ENCODE data around the gene FAM117B. TPM values are rescaled to one million over a fixed set of nuclear protein-coding genes. Genes with fewer than 3 reads are reported as not detected.

The FAM117B gene
- total and polyA plus RNA-seq, 2 of the 8 experiments (the other 6 are each of a cell fraction or from before 2014, with no cell fraction given), result 3.9 to 22.6 TPM

- H3K4me3 ChIP-seq (ENCODE audit: extremely low read depth in 1 of 4, insufficient read depth in 2 of 4, low read depth in 3 of 4, low read length in 4 of 4), result no peak overlapping the region
- WGBS, 2 experiments (ENCODE audit: extremely low coverage in 1 of 2, insufficient coverage in 1 of 2, insufficient read length in 1 of 2, insufficient replicate concordance in 2 of 2, low coverage in 1 of 2, low lambda C conversion rate in 2 of 2, missing lambda C conversion rate in 1 of 2), result 35% methylated on average over 2 of the region's 2 CpGs; no CpG with 5 or more reads in 1 of the 2 experiments
- H3K4me2 ChIP-seq (ENCODE audit: insufficient read depth in 1 of 2, low read depth in 2 of 2, low read length in 2 of 2), result no peak overlapping the region
- H3K9me3 ChIP-seq (ENCODE audit: insufficient read depth in 2 of 2, low read depth in 1 of 2, low read length in 1 of 2), result peaks cover 0 to 7% of the 10 kb centered on the region in 2 experiments; a peak in 1 of 4 replicates
- H3K36me3 ChIP-seq (ENCODE audit: control insufficient read depth in 2 of 4, insufficient read depth in 4 of 4, low read length in 3 of 4), result no peaks in the 10 kb centered on the region
- H4K91ac ChIP-seq (replicated peaks; ENCODE audit: insufficient read length, low read length), result no peak overlapping the region
- no peak overlapping the region for H2BK20ac ChIP-seq (ENCODE audit: low read length)
- no peaks in the 10 kb centered on the region; the same call in 1 of the 2 replicates for H3K79me1 ChIP-seq (ENCODE audit: low read depth, low read length)
- no peak overlapping the region for H3K14ac ChIP-seq (ENCODE audit: insufficient read length)
- no peak overlapping the region for H2AFZ ChIP-seq (ENCODE audit: low read length)
- no peaks in the 10 kb centered on the region for H3K27me3 ChIP-seq (replicated peaks in 1 of 4; ENCODE audit: control insufficient read depth in 3 of 4, extremely low read depth in 1 of 4, insufficient read depth in 3 of 4, low read length in 3 of 4)
- no peak overlapping the region for H2BK15ac ChIP-seq (ENCODE audit: low read length)
- no peak overlapping the region for H3K18ac ChIP-seq (ENCODE audit: extremely low read depth, low read length)
- no peak overlapping the region for H3K56ac ChIP-seq (replicated peaks; ENCODE audit: insufficient read length, low read depth, low read length)
- FAIRE-seq (no peak), DNase-seq (ENCODE audit: low read depth in 1 of 2, low spot score in 2 of 2) (no peak)
- H2BK120ac ChIP-seq (replicated peaks; ENCODE audit: low read depth, low read length), result no peak overlapping the region
- H3K4ac ChIP-seq (replicated peaks; ENCODE audit: insufficient read length, low read depth, low read length), result no peak overlapping the region
- no peak overlapping the region for H2BK5ac ChIP-seq (ENCODE audit: low read depth, low read length)
- ChIA-PET CTCF (ENCODE audit: partially characterized antibody) (interaction anchor here (1.1 kb wide), 1 partner anchor 10 kb away, joined by 3 read pairs; no protein-coding TSS in a partner anchor), POLR2A (ENCODE audit: partially characterized antibody) (no interaction called here)
- no peaks in the 10 kb centered on the region for H4K20me1 ChIP-seq (replicated peaks in 1 of 2; ENCODE audit: control insufficient read depth in 1 of 2, insufficient read depth in 2 of 2, low read length in 2 of 2)
- no peak overlapping the region for H3K9ac ChIP-seq (replicated peaks in 1 of 4; ENCODE audit: extremely low read depth in 1 of 4, low read depth in 3 of 4, low read length in 3 of 4)
- H3K4me1 ChIP-seq (replicated peaks in 1 of 4; ENCODE audit: control insufficient read depth in 3 of 4, insufficient read depth in 4 of 4, low read length in 3 of 4), result no peaks in the 10 kb centered on the region
- no peak overlapping the region for H2AK5ac ChIP-seq (ENCODE audit: low read depth, low read length)
- no peak overlapping the region for H4K5ac ChIP-seq (ENCODE audit: insufficient read length, low read depth, low read length)
- no peaks in the 10 kb centered on the region for H3K23me2 ChIP-seq (ENCODE audit: low read depth, low read length)
- no peak overlapping the region for H2BK12ac ChIP-seq (ENCODE audit: low read depth, low read length)
- H3K79me2 ChIP-seq (ENCODE audit: control insufficient read depth in 1 of 2, insufficient read depth in 2 of 2, low read length in 2 of 2), result peaks cover 5 to 28% of the 10 kb centered on the region in 2 experiments
- H3K27ac ChIP-seq (ENCODE audit: low read depth, low read length), result no peak overlapping the region
- H3K23ac ChIP-seq (ENCODE audit: insufficient read length), result no peak overlapping the region
- no peak overlapping the region for H4K8ac ChIP-seq (ENCODE audit: extremely low read depth, insufficient read depth, low read length)
- TF ChIP-seq BCL11A (IDR thresholded peaks at IDR 0.05; ENCODE audit: low read depth in 2 of 2, low read length in 2 of 2) (no peak), RNF2 (IDR thresholded peaks at IDR 0.05; ENCODE audit: borderline replicate concordance, low read depth, low read length, missing control alignments, poor library complexity, severe bottlenecking) (no peak), CBX8 (IDR thresholded peaks at IDR 0.05; ENCODE audit: borderline replicate concordance, low read depth, low read length) (no peak), BRCA1 (IDR thresholded peaks at IDR 0.05; ENCODE audit: low read depth, low read length) (no peak), NRF1 (IDR thresholded peaks at IDR 0.05; ENCODE audit: low read depth, low read length) (no peak), CHD2 (IDR thresholded peaks at IDR 0.05; ENCODE audit: low read length) (no peak), KDM5A (IDR thresholded peaks at IDR 0.05; ENCODE audit: low read length) (no peak), SP2 (IDR thresholded peaks at IDR 0.05; ENCODE audit: low read length) (no peak), RXRA (IDR thresholded peaks at IDR 0.05; ENCODE audit: insufficient read depth, low read depth, low read length) (no peak), CEBPB (IDR thresholded peaks at IDR 0.05; ENCODE audit: low read depth, low read length) (no peak), CHD1 (IDR thresholded peaks at IDR 0.05; ENCODE audit: low read depth, low read length) (no peak), SIX5 (IDR thresholded peaks at IDR 0.05; ENCODE audit: low read depth, low read length) (no peak), YY1 (IDR thresholded peaks at IDR 0.05; ENCODE audit: low read depth, low read length) (no peak), E2F6 (IDR thresholded peaks at IDR 0.05) (no peak), SP4 (IDR thresholded peaks at IDR 0.05; ENCODE audit: low read length) (no peak)
Measured at GRCh38 chr2:202720226-202720625, 85.5 kb downstream of the FAM117B start.

Measured in H1 (cell line).